Caco-2 (cell line): ENCODE measurements around the gene MRPS6. TPM values are rescaled to one million over a fixed set of nuclear protein-coding genes. Genes with fewer than 3 reads are reported as not detected.

Experiments
- BruUV-seq: library from RNA; stranded (reverse); fragments of 400-500 nt; replicated peaks from 2 replicates; lab custom pipeline; 2021; lab: Mats Ljungman, UMichigan
- CTCF ChIA-PET: fragments of 300-600 bp; sonication (Branson Sonifier 250); formaldehyde crosslinking; loops from one replicate; lab custom pipeline; 2022; ENCODE audit warnings: antibody characterized with exemption; lab: Charles Lee
- POLR2A ChIA-PET: fragments of 300-600 bp; sonication (Branson Sonifier 250); formaldehyde crosslinking; loops from one replicate; lab custom pipeline; 2022; ENCODE audit warnings: antibody characterized with exemption; lab: Charles Lee
- DNase-seq, 2 experiments: peaks; one replicate each; pipeline versions ENCODE4 v3.0.0 to v3.0.0-alpha.2; 2020 to 2022
- H3K27me3 ChIP-seq: replicated peaks from 2 replicates; pipeline ENCODE4 v1.6.0; 2011; ENCODE audit warnings: low read length; ENCODE audit not compliant: control insufficient read depth, insufficient read depth
- H3K36me3 ChIP-seq: 2 replicates; pipeline ENCODE4 v1.5.1; 2011; ENCODE audit warnings: low read length; ENCODE audit not compliant: control insufficient read depth, insufficient read depth
- H3K4me1 ChIP-seq: fragments of 250-450 bp; sonication (Bioruptor Pico); 2 replicates; pipeline ENCODE4 v1.5.1; 2020; ENCODE audit warnings: mild to moderate bottlenecking
- H3K4me3 ChIP-seq: 2 replicates; pipeline ENCODE4 v1.5.1; 2011; ENCODE audit warnings: low read depth, mild to moderate bottlenecking, control low read depth, low read length
- H3K9me3 ChIP-seq: fragments of 250-450 bp; sonication (Bioruptor Pico); 2 replicates; pipeline ENCODE4 v1.5.1; 2020; ENCODE audit warnings: mild to moderate bottlenecking, moderate library complexity
- H3K27ac Mint-ChIP-seq: one replicate; pipeline ENCODE4 v1.8.0; 2022; ENCODE audit warnings: mixed read lengths; ENCODE audit not compliant: unreplicated experiment
- H3K27me3 Mint-ChIP-seq: one replicate; pipeline ENCODE4 v1.8.0; 2022; ENCODE audit warnings: mixed read lengths; ENCODE audit not compliant: insufficient read depth, unreplicated experiment
- H3K36me3 Mint-ChIP-seq: one replicate; pipeline ENCODE4 v1.8.0; 2022; ENCODE audit warnings: mild to moderate bottlenecking, mixed read lengths; ENCODE audit not compliant: insufficient read depth, unreplicated experiment
- H3K4me1 Mint-ChIP-seq: one replicate; pipeline ENCODE4 v1.8.0; 2022; ENCODE audit warnings: low read depth, mixed read lengths; ENCODE audit not compliant: unreplicated experiment
- H3K4me3 Mint-ChIP-seq: one replicate; pipeline ENCODE4 v1.8.0; 2022; ENCODE audit warnings: mild to moderate bottlenecking, moderate library complexity, mixed read lengths; ENCODE audit not compliant: unreplicated experiment
- H3K9me3 Mint-ChIP-seq: one replicate; pipeline ENCODE4 v1.8.0; 2022; ENCODE audit warnings: mixed read lengths; ENCODE audit not compliant: unreplicated experiment
- intact Hi-C: fragments of 100-400 bp; cut with micrococcal nuclease; formaldehyde crosslinking; loops from one replicate; pipeline ENCODE4 v1.10.0; 2022; ENCODE audit not compliant: unreplicated experiment
- total RNA-seq: library from RNA; stranded (reverse); gene quantifications from 2 replicates; pipeline ENCODE4 v1.2.3, GENCODE V29; 2022
- TF ChIP-seq, protein P1 (sequence below), 2 experiments: fragments of 200-600 bp in 1 of 2; IDR thresholded peaks; 1 replicate in 1 of 2; 2 replicates in 1 of 2; pipeline versions ENCODE4 v1.5.1 to v1.8.0; 2011 to 2022; ENCODE audit warnings: antibody characterized with exemption in 1 of 2, control low read depth in 1 of 2, inconsistent platforms in 1 of 2, low read depth in 1 of 2, low read length in 1 of 2, mild to moderate bottlenecking in 1 of 2, moderate library complexity in 1 of 2; ENCODE audit not compliant: insufficient read depth in 1 of 2, severe bottlenecking in 1 of 2, unreplicated experiment in 1 of 2

Gene MRPS6
- total RNA-seq, 1 experiment from 2014 or later: 104 TPM

DNA sequence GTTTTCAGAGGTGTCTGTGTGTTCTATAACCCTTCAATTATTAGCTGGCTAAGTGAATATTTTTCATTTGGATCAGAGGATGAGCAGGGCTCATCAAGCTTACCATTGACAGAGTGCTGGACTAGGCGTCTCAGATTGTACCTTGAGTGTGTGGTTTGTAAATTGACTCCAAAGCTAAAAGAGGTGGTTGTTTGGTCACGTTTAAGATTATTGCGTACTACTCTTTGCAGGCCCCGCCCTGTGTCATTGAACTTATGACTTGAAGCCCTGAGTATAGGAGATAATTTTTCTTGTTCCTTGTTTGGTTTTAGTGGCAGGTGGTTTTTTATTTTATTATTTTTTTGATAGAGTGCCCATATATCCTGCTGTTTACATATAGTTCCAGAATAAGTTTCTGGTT lies 17.7 kb downstream of the MRPS6 start:
- Mint-ChIP-seq H3K4me1 (peaks cover 4% of the 10 kb centered on the region), H3K27me3 (no peaks in the 10 kb centered on the region), H3K27ac (no peak overlapping the region), H3K4me3 (no peak overlapping the region), H3K9me3 (no peaks in the 10 kb centered on the region), H3K36me3 (peaks cover 48% of the 10 kb centered on the region)
- Histone ChIP-seq H3K36me3 (peaks cover 1% of the 10 kb centered on the region; the same call in 1 of the 2 replicates), H3K4me3 (no peak overlapping the region), H3K4me1 (peaks cover 21% of the 10 kb centered on the region), H3K27me3 (no peaks in the 10 kb centered on the region), H3K9me3 (no peaks in the 10 kb centered on the region)
- TF ChIP-seq, protein P1, sequence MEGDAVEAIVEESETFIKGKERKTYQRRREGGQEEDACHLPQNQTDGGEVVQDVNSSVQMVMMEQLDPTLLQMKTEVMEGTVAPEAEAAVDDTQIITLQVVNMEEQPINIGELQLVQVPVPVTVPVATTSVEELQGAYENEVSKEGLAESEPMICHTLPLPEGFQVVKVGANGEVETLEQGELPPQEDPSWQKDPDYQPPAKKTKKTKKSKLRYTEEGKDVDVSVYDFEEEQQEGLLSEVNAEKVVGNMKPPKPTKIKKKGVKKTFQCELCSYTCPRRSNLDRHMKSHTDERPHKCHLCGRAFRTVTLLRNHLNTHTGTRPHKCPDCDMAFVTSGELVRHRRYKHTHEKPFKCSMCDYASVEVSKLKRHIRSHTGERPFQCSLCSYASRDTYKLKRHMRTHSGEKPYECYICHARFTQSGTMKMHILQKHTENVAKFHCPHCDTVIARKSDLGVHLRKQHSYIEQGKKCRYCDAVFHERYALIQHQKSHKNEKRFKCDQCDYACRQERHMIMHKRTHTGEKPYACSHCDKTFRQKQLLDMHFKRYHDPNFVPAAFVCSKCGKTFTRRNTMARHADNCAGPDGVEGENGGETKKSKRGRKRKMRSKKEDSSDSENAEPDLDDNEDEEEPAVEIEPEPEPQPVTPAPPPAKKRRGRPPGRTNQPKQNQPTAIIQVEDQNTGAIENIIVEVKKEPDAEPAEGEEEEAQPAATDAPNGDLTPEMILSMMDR (IDR thresholded peaks at IDR 0.05; ENCODE audit: insufficient read depth in 1 of 2, low read depth in 1 of 2, low read length in 1 of 2, severe bottlenecking in 1 of 2, unreplicated experiment in 1 of 2): no peak
- no TSS peak for BruUV-seq
- CTCF ChIA-PET: no interaction called here
- no peak for DNase-seq
- POLR2A ChIA-PET: interaction anchor here (0.6 kb wide), 1 partner anchor 405 kb away, joined by 4 read pairs; no protein-coding TSS in a partner anchor
- intact Hi-C loops: no loop called here

DNA sequence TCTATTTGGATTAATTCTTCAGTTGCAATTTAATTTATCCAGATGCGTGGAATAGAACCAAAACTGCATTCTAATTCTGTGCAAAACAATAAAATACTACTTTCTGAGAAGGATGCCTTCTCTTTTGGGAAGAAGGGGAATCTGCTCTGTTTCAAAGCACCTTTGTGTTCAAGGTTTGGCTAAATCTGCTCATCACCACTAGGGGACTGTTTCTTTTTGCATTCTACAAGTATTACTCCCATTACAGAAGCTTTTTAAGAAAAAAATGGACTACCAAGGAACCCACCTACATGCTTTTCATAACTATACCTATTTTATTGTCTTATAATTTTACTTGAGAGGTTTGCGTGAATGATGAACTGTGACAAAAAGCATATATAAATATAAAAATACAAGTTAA lies 18.2 kb downstream of the MRPS6 start:
- no peaks in the 10 kb centered on the region for H3K27me3 ChIP-seq
- intact Hi-C loops: no loop called here
- H3K9me3 ChIP-seq: no peaks in the 10 kb centered on the region
- H3K4me3 ChIP-seq: no peak overlapping the region
- DNase-seq: no peak
- POLR2A ChIA-PET: no interaction called here
- TF ChIP-seq, protein P1 (IDR thresholded peaks at IDR 0.05; ENCODE audit: insufficient read depth in 1 of 2, low read depth in 1 of 2, low read length in 1 of 2, severe bottlenecking in 1 of 2, unreplicated experiment in 1 of 2): peak in 1 of 2 experiments; percentile 25
- Mint-ChIP-seq H3K4me3 (no peak overlapping the region), H3K27ac (no peak overlapping the region), H3K9me3 (no peaks in the 10 kb centered on the region), H3K36me3 (peaks cover 54% of the 10 kb centered on the region), H3K4me1 (peaks cover 4% of the 10 kb centered on the region), H3K27me3 (no peaks in the 10 kb centered on the region)
- no TSS peak for BruUV-seq
- CTCF ChIA-PET: no interaction called here
- peaks cover 15% of the 10 kb centered on the region for H3K4me1 ChIP-seq
- peaks cover 1% of the 10 kb centered on the region; the same call in 1 of the 2 replicates for H3K36me3 ChIP-seq

DNA sequence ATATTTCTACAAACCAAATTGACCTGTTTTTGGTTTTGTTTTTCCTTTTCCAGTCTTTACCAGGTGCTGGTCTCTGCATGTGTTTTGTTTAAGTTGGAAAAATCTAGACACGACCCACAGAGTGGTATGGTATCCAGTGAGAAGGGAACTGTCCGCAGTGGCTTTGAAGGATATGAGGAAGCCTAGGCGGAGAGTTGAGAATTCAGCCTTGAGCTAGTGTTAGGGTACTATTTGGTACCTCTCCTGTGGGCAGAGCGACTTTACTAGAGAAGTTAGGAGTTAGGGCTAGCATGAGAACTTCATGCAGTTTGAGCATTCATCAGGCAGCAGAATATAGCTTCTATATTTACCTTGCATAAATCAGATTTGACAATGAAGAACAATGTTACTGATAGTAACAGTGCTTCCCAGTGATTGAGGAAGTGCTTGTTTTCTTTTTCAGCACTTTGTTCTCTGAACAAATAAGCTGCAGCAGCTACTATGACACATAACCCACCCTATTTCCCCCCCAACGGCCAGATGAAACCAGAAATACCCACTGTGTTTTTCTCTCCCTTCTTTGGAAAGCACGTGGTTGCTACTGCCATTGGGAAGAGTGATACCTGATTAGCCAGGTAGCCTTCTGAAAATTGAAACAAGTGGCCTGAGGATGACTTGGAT lies 19.0 kb downstream of the MRPS6 start:
- BruUV-seq: no TSS peak
- ChIA-PET POLR2A (no interaction called here), CTCF (interaction anchor here (0.8 kb wide), 1 partner anchor 168 kb away, joined by 5 read pairs; no protein-coding TSS in a partner anchor)
- H3K36me3 Mint-ChIP-seq: peaks cover 60% of the 10 kb centered on the region
- H3K9me3 ChIP-seq: no peaks in the 10 kb centered on the region
- no peaks in the 10 kb centered on the region for H3K9me3 Mint-ChIP-seq
- H3K4me3 ChIP-seq: no peak overlapping the region
- no peak overlapping the region for H3K4me3 Mint-ChIP-seq
- H3K27me3 ChIP-seq: no peaks in the 10 kb centered on the region
- TF ChIP-seq, protein P1 (IDR thresholded peaks at IDR 0.05; ENCODE audit: insufficient read depth in 1 of 2, low read depth in 1 of 2, low read length in 1 of 2, severe bottlenecking in 1 of 2, unreplicated experiment in 1 of 2): no peak
- no peak overlapping the region for H3K27ac Mint-ChIP-seq
- H3K4me1 Mint-ChIP-seq: peaks cover 4% of the 10 kb centered on the region
- H3K4me1 ChIP-seq: peaks cover 7% of the 10 kb centered on the region; the same call in 1 of the 2 replicates
- intact Hi-C loops: no loop called here
- no peaks in the 10 kb centered on the region for H3K27me3 Mint-ChIP-seq
- peaks cover 1% of the 10 kb centered on the region; the same call in 1 of the 2 replicates for H3K36me3 ChIP-seq
- no peak for DNase-seq
